ENCODE data around the gene AGPAT1.

- TF ChIP-seq RFX5 (IDR thresholded peaks at IDR 0.05; ENCODE audit: borderline replicate concordance, low read depth, low read length): no peak
- TF ChIP-seq RAD21 (IDR thresholded peaks at IDR 0.05 in 1 of 2, conservative IDR thresholded peaks at IDR 0.05 in 1 of 2; ENCODE audit: low read depth in 2 of 2, low read length in 2 of 2): no peak
- no peak for TF ChIP-seq EP300 (IDR thresholded peaks at IDR 0.05; ENCODE audit: borderline replicate concordance in 1 of 2, low read depth in 2 of 2, low read length in 2 of 2)
- no peak for TF ChIP-seq CTCF (IDR thresholded peaks at IDR 0.05; ENCODE audit: control extremely low read depth in 1 of 3, insufficient read depth in 1 of 3, low read depth in 1 of 3, low read length in 3 of 3)
Measured at GRCh38 chr6:32190054-32190851, 14.4 kb upstream of the AGPAT1 start, which contains the start of gene PBX2.
